H1 (cell line): ENCODE data around the gene MEF2A. TPM values are rescaled to one million over a fixed set of nuclear protein-coding genes. Genes with fewer than 3 reads are reported as not detected.

ENCODE experiments used
- CTCF ChIA-PET: fragments of 300-600 bp; sonication (Branson Sonifier 250); formaldehyde crosslinking; loops from one replicate; lab custom pipeline; 2021; ENCODE audit not compliant: partially characterized antibody; lab: Charles Lee
- POLR2A ChIA-PET: fragments of 300-600 bp; sonication (Branson Sonifier 250); formaldehyde crosslinking; loops from one replicate; lab custom pipeline; 2021; ENCODE audit warnings: inconsistent platforms; ENCODE audit not compliant: partially characterized antibody; lab: Charles Lee
- DNase-seq, 2 experiments: peaks; one replicate each; pipeline versions ENCODE4 v3.0.0 to v3.0.0-alpha.2; 2010 to 2022; ENCODE audit warnings: low spot score in 2 of 2, low read depth in 1 of 2, mixed read lengths in 1 of 2
- FAIRE-seq: peaks from 2 replicates; lab custom pipeline; 2011; peaks lifted over from hg19 to GRCh38; lab: Jason Lieb, UNC
- H2AFZ ChIP-seq: 2 replicates; pipeline ENCODE4 v1.8.1; 2012; ENCODE audit warnings: low read length, inconsistent platforms
- H2AK5ac ChIP-seq: 2 replicates; pipeline ENCODE4 v1.6.1; 2013; ENCODE audit warnings: low read depth, low read length
- H2BK120ac ChIP-seq: replicated peaks from 2 replicates; pipeline ENCODE3; 2013; ENCODE audit warnings: low read depth, low read length, inconsistent platforms
- H2BK12ac ChIP-seq: 2 replicates; pipeline ENCODE4 v1.6.1; 2013; ENCODE audit warnings: low read depth, low read length
- H2BK15ac ChIP-seq: 2 replicates; pipeline ENCODE4 v1.6.1; 2013; ENCODE audit warnings: low read length
- H2BK20ac ChIP-seq: 2 replicates; pipeline ENCODE4 v1.6.1; 2013; ENCODE audit warnings: low read length
- H2BK5ac ChIP-seq: 2 replicates; pipeline ENCODE4 v1.6.1; 2013; ENCODE audit warnings: low read depth, low read length
- H3K14ac ChIP-seq: 2 replicates; pipeline ENCODE4 v1.6.1; 2013; ENCODE audit warnings: inconsistent platforms; ENCODE audit not compliant: insufficient read length
- H3K18ac ChIP-seq: 2 replicates; pipeline ENCODE4 v1.6.1; 2013; ENCODE audit warnings: low read length; ENCODE audit errors: extremely low read depth
- H3K23ac ChIP-seq: 2 replicates; pipeline ENCODE4 v1.6.1; 2013; ENCODE audit warnings: inconsistent platforms; ENCODE audit not compliant: insufficient read length
- H3K23me2 ChIP-seq: 2 replicates; pipeline ENCODE4 v1.6.1; 2013; ENCODE audit warnings: low read depth, low read length
- H3K27ac ChIP-seq: 2 replicates; pipeline ENCODE4 v1.6.1; 2011; ENCODE audit warnings: low read depth, low read length, inconsistent platforms
- H3K27me3 ChIP-seq, 4 experiments: replicated peaks in 1 of 4; 1 replicate in 1 of 4; 2 replicates in 3 of 4; pipeline versions ENCODE4 v1.6.1 to v1.8.1; 2011 to 2013; ENCODE audit warnings: low read length in 3 of 4, mild to moderate bottlenecking in 3 of 4, inconsistent platforms in 2 of 4, mixed read lengths in 2 of 4, moderate library complexity in 1 of 4; ENCODE audit not compliant: control insufficient read depth in 3 of 4, insufficient read depth in 3 of 4; ENCODE audit errors: extremely low read depth in 1 of 4
- H3K36me3 ChIP-seq, 4 experiments: 2 replicates each; pipeline versions ENCODE4 v1.6.1 to v1.8.1; 2011 to 2013; ENCODE audit warnings: mild to moderate bottlenecking in 4 of 4, low read length in 3 of 4, moderate library complexity in 2 of 4, control low read depth in 1 of 4, inconsistent platforms in 1 of 4; ENCODE audit not compliant: insufficient read depth in 4 of 4, control insufficient read depth in 2 of 4
- H3K4ac ChIP-seq: replicated peaks from 2 replicates; pipeline ENCODE3; 2013; ENCODE audit warnings: low read length, low read depth, mixed read lengths, inconsistent platforms; ENCODE audit not compliant: insufficient read length
- H3K4me1 ChIP-seq, 4 experiments: replicated peaks in 1 of 4; 1 replicate in 1 of 4; 2 replicates in 3 of 4; pipeline versions ENCODE4 v1.6.1 to v1.8.1; 2011 to 2013; ENCODE audit warnings: low read length in 3 of 4, inconsistent platforms in 2 of 4, mixed read lengths in 1 of 4; ENCODE audit not compliant: insufficient read depth in 4 of 4, control insufficient read depth in 3 of 4
- H3K4me2 ChIP-seq, 2 experiments: 2 replicates each; pipeline versions ENCODE4 v1.6.1 to v1.8.1; 2011 to 2013; ENCODE audit warnings: low read depth in 2 of 2, low read length in 2 of 2, control low read depth in 1 of 2, inconsistent platforms in 1 of 2, mild to moderate bottlenecking in 1 of 2; ENCODE audit not compliant: insufficient read depth in 1 of 2
- H3K4me3 ChIP-seq, 4 experiments: fragments of 200-600, 300-600 bp in 1 of 4; sonication (generic), shearing (Covaris generic), sonication (Bioruptor Twin) in 1 of 4; 2 replicates each; pipeline versions ENCODE4 v1.5.1 to v1.8.1; 2011 to 2016; ENCODE audit warnings: low read length in 4 of 4, low read depth in 3 of 4, control low read depth in 2 of 4, inconsistent platforms in 2 of 4, mild to moderate bottlenecking in 2 of 4, mixed read lengths in 1 of 4, moderate library complexity in 1 of 4; ENCODE audit not compliant: insufficient read depth in 2 of 4; ENCODE audit errors: extremely low read depth in 1 of 4
- H3K56ac ChIP-seq: replicated peaks from 2 replicates; pipeline ENCODE3; 2013; ENCODE audit warnings: low read depth, mild to moderate bottlenecking, mixed read lengths, low read length, inconsistent platforms; ENCODE audit not compliant: insufficient read length
- H3K79me1 ChIP-seq: 2 replicates; pipeline ENCODE4 v1.6.1; 2013; ENCODE audit warnings: low read depth, low read length, control low read depth
- H3K79me2 ChIP-seq, 2 experiments: 2 replicates each; pipeline versions ENCODE4 v1.6.1 to v1.8.1; 2012 to 2013; ENCODE audit warnings: low read length in 2 of 2, mild to moderate bottlenecking in 2 of 2, inconsistent platforms in 1 of 2; ENCODE audit not compliant: insufficient read depth in 2 of 2, control insufficient read depth in 1 of 2
- H3K9ac ChIP-seq, 4 experiments: replicated peaks in 1 of 4; 1 replicate in 1 of 4; 2 replicates in 3 of 4; pipeline versions ENCODE4 v1.6.1 to v1.8.1; 2011 to 2013; ENCODE audit warnings: low read depth in 3 of 4, low read length in 3 of 4, control low read depth in 2 of 4, mild to moderate bottlenecking in 2 of 4, moderate library complexity in 2 of 4, inconsistent platforms in 1 of 4; ENCODE audit errors: extremely low read depth in 1 of 4
- H3K9me3 ChIP-seq, 2 experiments: 2 replicates each; pipeline versions ENCODE4 v1.6.1 to v1.8.1; 2012 to 2013; ENCODE audit warnings: mild to moderate bottlenecking in 2 of 2, moderate library complexity in 2 of 2, control low read depth in 1 of 2, inconsistent platforms in 1 of 2, low read depth in 1 of 2, low read length in 1 of 2, mixed read lengths in 1 of 2; ENCODE audit not compliant: insufficient read depth in 2 of 2
- H4K20me1 ChIP-seq, 2 experiments: replicated peaks in 1 of 2; 2 replicates each; pipeline versions ENCODE3 to v1.8.1; 2011 to 2013; ENCODE audit warnings: inconsistent platforms in 2 of 2, low read length in 2 of 2, mild to moderate bottlenecking in 1 of 2; ENCODE audit not compliant: insufficient read depth in 2 of 2, control insufficient read depth in 1 of 2
- H4K5ac ChIP-seq: 2 replicates; pipeline ENCODE4 v1.6.1; 2013; ENCODE audit warnings: low read length, low read depth, mixed read lengths, inconsistent platforms; ENCODE audit not compliant: insufficient read length
- H4K8ac ChIP-seq: 2 replicates; pipeline ENCODE4 v1.8.0; 2013; ENCODE audit warnings: mild to moderate bottlenecking, moderate library complexity, low read length, inconsistent platforms; ENCODE audit not compliant: insufficient read depth; ENCODE audit errors: extremely low read depth
- H4K91ac ChIP-seq: replicated peaks from 2 replicates; pipeline ENCODE3; 2013; ENCODE audit warnings: low read length, mixed read lengths, inconsistent platforms; ENCODE audit not compliant: insufficient read length
- BACH1 ChIP-seq: IDR thresholded peaks from 2 replicates; pipeline ENCODE4 v1.6.1; 2012; ENCODE audit warnings: low read length, improper control_type of control experiment
- CBX8 ChIP-seq: fragments of 300-800, 300-1000 bp; sonication (generic); IDR thresholded peaks from 2 replicates; pipeline ENCODE4 v1.7.1; 2016; ENCODE audit warnings: low read depth, low read length, borderline replicate concordance
- CHD1 ChIP-seq: IDR thresholded peaks from 2 replicates; pipeline ENCODE4 v1.6.1; 2012; ENCODE audit warnings: low read depth, low read length, improper control_type of control experiment
- CTCF ChIP-seq, 3 experiments: IDR thresholded peaks; 1 replicate in 2 of 3; 2 replicates in 1 of 3; pipeline versions ENCODE4 v1.5.1 to v1.6.1; 2011; ENCODE audit warnings: low read length in 3 of 3, mild to moderate bottlenecking in 3 of 3, inconsistent platforms in 2 of 3, low read depth in 1 of 3, moderate library complexity in 1 of 3; ENCODE audit not compliant: insufficient read depth in 1 of 3; ENCODE audit errors: control extremely low read depth in 1 of 3
- FOSL1 ChIP-seq: IDR thresholded peaks from 2 replicates; pipeline ENCODE4 v1.6.1; 2011; ENCODE audit warnings: mild to moderate bottlenecking, low read depth, low read length, moderate library complexity; ENCODE audit not compliant: insufficient read depth
- KDM1A ChIP-seq: fragments of 200-600, 300-600 bp; sonication (generic); IDR thresholded peaks from 2 replicates; pipeline ENCODE4 v1.7.1; 2016; ENCODE audit warnings: mild to moderate bottlenecking, low read length, borderline replicate concordance
- RFX5 ChIP-seq: IDR thresholded peaks from 2 replicates; pipeline ENCODE4 v1.6.1; 2011; ENCODE audit warnings: low read depth, low read length, improper control_type of control experiment, borderline replicate concordance
- SIN3A ChIP-seq, 2 experiments: IDR thresholded peaks in 1 of 2; conservative IDR thresholded peaks in 1 of 2; 2 replicates each; pipeline ENCODE4 v1.6.1; 2011 to 2012; ENCODE audit warnings: low read length in 2 of 2, improper control_type of control experiment in 1 of 2, low read depth in 1 of 2, mild to moderate bottlenecking in 1 of 2
- TBP ChIP-seq: IDR thresholded peaks from 2 replicates; pipeline ENCODE4 v1.6.1; 2011; ENCODE audit warnings: low read depth, low read length, improper control_type of control experiment
- TEAD4 ChIP-seq: IDR thresholded peaks from 2 replicates; pipeline ENCODE4 v1.6.1; 2012; ENCODE audit warnings: low read depth, low read length, inconsistent platforms, mixed read lengths
- YY1 ChIP-seq: IDR thresholded peaks from 2 replicates; pipeline ENCODE4 v1.6.1; 2011; ENCODE audit warnings: low read depth, mild to moderate bottlenecking, low read length
- WGBS, 2 experiments: shearing (Covaris generic) in 1 of 2; methylation state at CpG; one replicate each; pipeline versions ENCODE4 v1.1.6 to v1.1.7; 2013 to 2015; ENCODE audit warnings: low lambda C conversion rate in 2 of 2, mixed read lengths in 2 of 2, inconsistent platforms in 1 of 2, low coverage in 1 of 2, missing lambda C conversion rate in 1 of 2; ENCODE audit not compliant: insufficient replicate concordance in 2 of 2, insufficient coverage in 1 of 2, insufficient read length in 1 of 2; ENCODE audit errors: extremely low coverage in 1 of 2, missing lambda C conversion rate in 1 of 2; 5-methylcytosine and 5-hydroxymethylcytosine counted together
- polyA plus RNA-seq, 7 experiments: library from polyadenylated mRNA; depleted of rRNA in 3 of 7; stranded (reverse) in 5 of 7; unstranded in 2 of 7; fragments of >200 nt in 5 of 7; fragments of 200-250 nt in 2 of 7; gene quantifications; 1 replicate in 5 of 7; 2 replicates in 1 of 7; 4 replicates in 1 of 7; pipeline versions ENCODE4 v1.2.1 to v1.2.3, GENCODE V29; 2011 to 2013; ENCODE audit warnings: missing spikeins in 2 of 7, mixed read lengths in 2 of 7
- total RNA-seq: library from RNA; stranded (reverse); fragmentation: NEBNext Ultra II Directional; extraction: Animal tissue kit (Norgen Biotek cat#: 25700); gene quantifications from 2 replicates; pipeline ENCODE4 v1.2.1, GENCODE V29; 2021

Gene MEF2A
- total and polyA plus RNA-seq, 2 of the 8 experiments (the other 6 are each of a cell fraction or from before 2014, with no cell fraction given): 15.6 to 22.5 TPM

GRCh38 chr15:99592145-99592791, 26.5 kb downstream of the MEF2A start:
- no peaks in the 10 kb centered on the region for H3K23me2 ChIP-seq
- peaks cover 4 to 96% of the 10 kb centered on the region in 2 experiments for H3K79me2 ChIP-seq
- H4K20me1 ChIP-seq: no peaks in the 10 kb centered on the region
- H2BK5ac ChIP-seq: no peak overlapping the region
- DNase-seq (no peak), FAIRE-seq (no peak)
- H3K56ac ChIP-seq: no peak overlapping the region
- no peaks in the 10 kb centered on the region for H3K36me3 ChIP-seq
- no peak overlapping the region for H4K5ac ChIP-seq
- H2AK5ac ChIP-seq: no peak overlapping the region
- H4K8ac ChIP-seq: no peak overlapping the region
- H3K27me3 ChIP-seq: no peaks in the 10 kb centered on the region
- H3K18ac ChIP-seq: no peak overlapping the region
- no peak overlapping the region for H3K9ac ChIP-seq
- no peak overlapping the region for H3K23ac ChIP-seq
- no peak overlapping the region for H2BK15ac ChIP-seq
- H2BK12ac ChIP-seq: no peak overlapping the region
- POLR2A ChIA-PET: no interaction called here
- no peaks in the 10 kb centered on the region; a peak in 1 of 7 replicates for H3K4me1 ChIP-seq
- H4K91ac ChIP-seq: no peak overlapping the region
- H3K4ac ChIP-seq: no peak overlapping the region
- no peaks in the 10 kb centered on the region; the same call in 1 of the 2 replicates for H3K79me1 ChIP-seq
- H3K4me2 ChIP-seq: no peak overlapping the region
- no peak overlapping the region for H2BK120ac ChIP-seq
- no peak overlapping the region for H3K14ac ChIP-seq
- CTCF ChIA-PET: interaction anchor here (0.7 kb wide), 1 partner anchor 46 kb away, joined by 3 read pairs; no protein-coding TSS in a partner anchor
- WGBS, 2 experiments: 87% methylated on average over 6 of the region's 6 CpGs; no CpG with 5 or more reads in 1 of the 2 experiments
- no peak overlapping the region for H2BK20ac ChIP-seq
- no peak overlapping the region for H3K4me3 ChIP-seq
- H3K9me3 ChIP-seq: no peaks in the 10 kb centered on the region; a peak in 1 of 4 replicates
- no peak overlapping the region for H3K27ac ChIP-seq
- no peak overlapping the region for H2AFZ ChIP-seq
- TF ChIP-seq RFX5 (no peak), BACH1 (no peak), TEAD4 (no peak), FOSL1 (no peak), YY1 (no peak), SIN3A (conservative IDR thresholded peaks at IDR 0.05 in 1 of 2, IDR thresholded peaks at IDR 0.05 in 1 of 2; ENCODE audit: low read depth in 1 of 2, low read length in 2 of 2) (no peak), TBP (no peak), CTCF (IDR thresholded peaks at IDR 0.05; ENCODE audit: control extremely low read depth in 1 of 3, insufficient read depth in 1 of 3, low read depth in 1 of 3, low read length in 3 of 3) (no peak), KDM1A (no peak), CBX8 (no peak), CHD1 (no peak)
